SK-N-SH treated with all-trans-retinoic acid at 6 μM for 48 hours (cell line): ENCODE data around the gene ZNF697.

Source experiments
- ARNTL ChIP-seq: fragments of 450-650 bp; formaldehyde crosslinking; IDR thresholded peaks from 2 replicates; pipeline ENCODE4 v1.5.0; 2020; ENCODE audit warnings: low read depth, mild to moderate bottlenecking, moderate library complexity, borderline replicate concordance
- BACH2 ChIP-seq: fragments of 250-450 bp; sonication (Bioruptor Pico); IDR thresholded peaks from 2 replicates; pipeline ENCODE4 v1.9.0; 2021; ENCODE audit warnings: mild to moderate bottlenecking, borderline replicate concordance
- CSDC2 ChIP-seq: fragments of 250-450 bp; sonication (Bioruptor Pico); IDR thresholded peaks from 2 replicates; pipeline ENCODE4 v1.5.0; 2020; ENCODE audit warnings: mild to moderate bottlenecking, moderate library complexity
- ESRRG ChIP-seq: fragments of 250-450 bp; sonication (Bioruptor Pico); IDR thresholded peaks from 2 replicates; pipeline ENCODE4 v1.6.1; 2021; ENCODE audit warnings: mild to moderate bottlenecking
- SNAI2 ChIP-seq: fragments of 250-450 bp; sonication (Bioruptor Pico); IDR thresholded peaks from 2 replicates; pipeline ENCODE4 v1.5.0; 2020; ENCODE audit warnings: mild to moderate bottlenecking, moderate library complexity
- TCF4 ChIP-seq: fragments of 250-450 bp; sonication (Bioruptor Pico); IDR thresholded peaks from 2 replicates; pipeline ENCODE4 v1.8.0; 2021; ENCODE audit warnings: mild to moderate bottlenecking, moderate library complexity, borderline replicate concordance
- TOX ChIP-seq: fragments of 250-450 bp; sonication (Bioruptor Pico); IDR thresholded peaks from 2 replicates; pipeline ENCODE4 v1.8.0; 2021; ENCODE audit warnings: mild to moderate bottlenecking, moderate library complexity, borderline replicate concordance
- ZFP30 ChIP-seq: fragments of 450-650 bp; formaldehyde crosslinking; IDR thresholded peaks from 2 replicates; pipeline ENCODE4 v1.5.0; 2022; ENCODE audit warnings: mild to moderate bottlenecking, moderate library complexity
- ZNF8 ChIP-seq: fragments of 450-650 bp; formaldehyde crosslinking; IDR thresholded peaks from 2 replicates; pipeline ENCODE4 v1.5.0; 2020; ENCODE audit warnings: mild to moderate bottlenecking, moderate library complexity
- TF ChIP-seq, protein P1 (sequence below): fragments of 250-450 bp; sonication (Bioruptor Pico); IDR thresholded peaks from 2 replicates; pipeline ENCODE4 v1.5.1; 2020; ENCODE audit warnings: low read depth, mild to moderate bottlenecking, moderate library complexity
- TF ChIP-seq, protein P2 (sequence below): fragments of 250-450 bp; sonication (Bioruptor Pico); IDR thresholded peaks from 2 replicates; pipeline ENCODE4 v1.5.0; 2020; ENCODE audit warnings: mild to moderate bottlenecking, moderate library complexity

DNA sequence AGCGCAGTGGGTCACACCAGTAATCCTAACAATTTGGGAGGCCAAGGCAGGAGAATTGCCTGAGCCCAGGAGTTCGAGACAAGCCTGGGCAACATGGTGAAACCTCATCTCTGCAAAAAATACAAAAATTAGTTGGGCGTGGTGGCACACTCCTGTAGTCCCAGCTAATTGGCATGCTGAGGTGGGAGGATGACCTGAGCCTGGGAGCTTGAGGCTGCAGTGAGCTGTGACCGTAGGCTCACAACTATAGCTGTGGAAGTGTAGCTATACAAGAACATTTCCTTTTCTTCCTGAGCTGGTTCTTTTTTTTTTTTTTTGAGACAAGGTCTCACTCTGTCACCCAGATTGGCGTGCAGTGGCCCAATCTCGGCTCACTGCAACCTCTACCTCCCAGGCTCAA, 19.1 kb upstream of the ZNF697 start:
- no peak for TF ChIP-seq TOX (CRISPR knock-in tag)
- TF ChIP-seq, protein P1, sequence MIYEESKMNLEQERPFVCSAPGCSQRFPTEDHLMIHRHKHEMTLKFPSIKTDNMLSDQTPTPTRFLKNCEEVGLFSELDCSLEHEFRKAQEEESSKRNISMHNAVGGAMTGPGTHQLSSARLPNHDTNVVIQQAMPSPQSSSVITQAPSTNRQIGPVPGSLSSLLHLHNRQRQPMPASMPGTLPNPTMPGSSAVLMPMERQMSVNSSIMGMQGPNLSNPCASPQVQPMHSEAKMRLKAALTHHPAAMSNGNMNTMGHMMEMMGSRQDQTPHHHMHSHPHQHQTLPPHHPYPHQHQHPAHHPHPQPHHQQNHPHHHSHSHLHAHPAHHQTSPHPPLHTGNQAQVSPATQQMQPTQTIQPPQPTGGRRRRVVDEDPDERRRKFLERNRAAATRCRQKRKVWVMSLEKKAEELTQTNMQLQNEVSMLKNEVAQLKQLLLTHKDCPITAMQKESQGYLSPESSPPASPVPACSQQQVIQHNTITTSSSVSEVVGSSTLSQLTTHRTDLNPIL (CRISPR knock-in tag), result no peak
- no peak for TF ChIP-seq ZFP30
- TF ChIP-seq ARNTL (CRISPR knock-in tag), result no peak
- no peak for TF ChIP-seq ESRRG (CRISPR knock-in tag)
- no peak for TF ChIP-seq ZNF8 (CRISPR knock-in tag)
- no peak for TF ChIP-seq CSDC2 (CRISPR knock-in tag)
- TF ChIP-seq SNAI2, result no peak
- TF ChIP-seq, protein P2, sequence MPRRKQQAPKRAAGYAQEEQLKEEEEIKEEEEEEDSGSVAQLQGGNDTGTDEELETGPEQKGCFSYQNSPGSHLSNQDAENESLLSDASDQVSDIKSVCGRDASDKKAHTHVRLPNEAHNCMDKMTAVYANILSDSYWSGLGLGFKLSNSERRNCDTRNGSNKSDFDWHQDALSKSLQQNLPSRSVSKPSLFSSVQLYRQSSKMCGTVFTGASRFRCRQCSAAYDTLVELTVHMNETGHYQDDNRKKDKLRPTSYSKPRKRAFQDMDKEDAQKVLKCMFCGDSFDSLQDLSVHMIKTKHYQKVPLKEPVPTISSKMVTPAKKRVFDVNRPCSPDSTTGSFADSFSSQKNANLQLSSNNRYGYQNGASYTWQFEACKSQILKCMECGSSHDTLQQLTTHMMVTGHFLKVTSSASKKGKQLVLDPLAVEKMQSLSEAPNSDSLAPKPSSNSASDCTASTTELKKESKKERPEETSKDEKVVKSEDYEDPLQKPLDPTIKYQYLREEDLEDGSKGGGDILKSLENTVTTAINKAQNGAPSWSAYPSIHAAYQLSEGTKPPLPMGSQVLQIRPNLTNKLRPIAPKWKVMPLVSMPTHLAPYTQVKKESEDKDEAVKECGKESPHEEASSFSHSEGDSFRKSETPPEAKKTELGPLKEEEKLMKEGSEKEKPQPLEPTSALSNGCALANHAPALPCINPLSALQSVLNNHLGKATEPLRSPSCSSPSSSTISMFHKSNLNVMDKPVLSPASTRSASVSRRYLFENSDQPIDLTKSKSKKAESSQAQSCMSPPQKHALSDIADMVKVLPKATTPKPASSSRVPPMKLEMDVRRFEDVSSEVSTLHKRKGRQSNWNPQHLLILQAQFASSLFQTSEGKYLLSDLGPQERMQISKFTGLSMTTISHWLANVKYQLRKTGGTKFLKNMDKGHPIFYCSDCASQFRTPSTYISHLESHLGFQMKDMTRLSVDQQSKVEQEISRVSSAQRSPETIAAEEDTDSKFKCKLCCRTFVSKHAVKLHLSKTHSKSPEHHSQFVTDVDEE (CRISPR knock-in tag), result no peak
- TF ChIP-seq BACH2 (CRISPR knock-in tag), result no peak
- TF ChIP-seq TCF4 (CRISPR knock-in tag), result no peak
